NCI-H187 (cell line): Measurements from ENCODE around the gene MCF2L2.
A peak's percentile ranks its signal among the peaks of the same experiment; 100 is the strongest.

Experiments used
- DNase-seq, 2 experiments: peaks; one replicate each; lab custom pipeline; 2025; lab: John Stamatoyannopoulos, UW

MCF2L2 gene

GRCh38 chr3:183293966-183294365 is 134.5 kb downstream of the MCF2L2 start:
- DNase-seq = no peak

- DNase-seq = no peak
Observed at GRCh38 chr3:183291497-183292031, 136.9 kb downstream of the MCF2L2 start.

- DNase-seq = no peak
Observed at GRCh38 chr3:183290216-183290615, 138.2 kb downstream of the MCF2L2 start.

GRCh38 chr3:183288117-183288516 is 140.3 kb downstream of the MCF2L2 start:
- DNase-seq = no peak

DNA sequence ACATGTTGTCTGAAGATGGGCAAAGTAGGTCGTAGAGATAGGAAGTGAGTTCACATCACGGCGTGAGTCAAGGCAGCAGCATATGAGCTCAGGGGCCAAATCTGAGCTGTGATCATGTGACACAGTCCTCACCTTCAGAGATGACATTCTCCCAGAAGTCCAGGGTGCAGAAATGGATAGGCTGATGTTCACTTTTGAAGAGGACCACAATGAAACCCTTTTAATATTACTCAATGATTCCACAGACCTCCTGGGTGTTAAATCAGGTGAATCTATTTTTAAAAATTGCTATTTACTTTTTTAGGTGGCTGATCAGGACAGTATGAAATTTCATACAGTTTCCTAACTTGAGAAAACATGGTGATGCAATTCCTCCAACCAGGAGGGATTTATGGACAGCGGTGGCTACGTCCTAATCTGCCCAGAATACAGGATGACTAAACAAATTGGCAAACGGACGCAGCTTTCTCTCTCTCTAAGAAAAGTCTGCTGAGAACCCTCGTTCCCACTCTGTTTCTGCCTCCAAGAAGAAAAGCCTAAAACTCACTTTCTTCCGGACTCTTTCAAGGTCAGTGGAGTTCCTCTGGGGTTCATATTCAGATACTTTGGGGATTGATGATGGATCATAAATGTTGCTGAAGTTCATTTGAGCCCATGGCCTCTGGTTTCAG is 141.0 kb downstream of the MCF2L2 start:
- no peak for DNase-seq

GRCh38 chr3:183285828-183286457 is 142.5 kb downstream of the MCF2L2 start:
- DNase-seq = no peak

GRCh38 chr3:183285318-183285717 is 143.1 kb downstream of the MCF2L2 start:
- DNase-seq = no peak

- DNase-seq = no peak
Observed at GRCh38 chr3:183284570-183284969, 143.8 kb downstream of the MCF2L2 start.

GRCh38 chr3:183283886-183284285 is 144.5 kb downstream of the MCF2L2 start:
- no peak for DNase-seq

GRCh38 chr3:183281126-183281797 is 147.2 kb downstream of the MCF2L2 start:
- peak in 1 of 2 experiments; percentile 48 for DNase-seq

GRCh38 chr3:183279371-183279770 is 149.0 kb downstream of the MCF2L2 start:
- DNase-seq = no peak

DNA sequence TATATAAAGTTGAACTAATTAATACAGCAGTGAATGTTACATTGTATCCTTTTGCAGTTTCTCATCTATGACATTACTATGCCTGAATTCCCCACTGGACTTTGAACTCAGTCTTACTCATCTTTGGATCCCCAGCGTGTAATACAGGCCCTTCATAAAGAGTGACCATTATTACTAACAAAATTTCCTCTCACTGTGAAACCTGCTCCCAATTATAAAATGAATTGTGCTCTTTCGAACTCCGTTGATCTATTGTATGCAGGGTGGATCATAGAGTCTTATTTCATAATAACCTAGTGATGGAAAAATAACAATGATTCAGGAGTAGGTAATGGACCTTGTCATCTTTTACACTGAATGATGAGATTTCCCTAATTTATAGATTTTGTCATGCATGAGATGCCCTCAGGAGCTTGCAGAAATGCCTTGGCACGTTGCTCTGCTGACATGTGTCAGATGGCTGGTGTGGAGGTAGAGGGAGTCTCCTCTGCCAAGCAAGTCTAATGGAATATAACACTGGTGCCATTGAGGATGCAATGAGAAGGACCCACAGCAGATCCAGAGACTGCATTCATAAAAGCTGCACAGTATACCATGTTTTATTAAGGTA is 149.8 kb downstream of the MCF2L2 start:
- DNase-seq = peak in 1 of 2 experiments; percentile 9

DNA sequence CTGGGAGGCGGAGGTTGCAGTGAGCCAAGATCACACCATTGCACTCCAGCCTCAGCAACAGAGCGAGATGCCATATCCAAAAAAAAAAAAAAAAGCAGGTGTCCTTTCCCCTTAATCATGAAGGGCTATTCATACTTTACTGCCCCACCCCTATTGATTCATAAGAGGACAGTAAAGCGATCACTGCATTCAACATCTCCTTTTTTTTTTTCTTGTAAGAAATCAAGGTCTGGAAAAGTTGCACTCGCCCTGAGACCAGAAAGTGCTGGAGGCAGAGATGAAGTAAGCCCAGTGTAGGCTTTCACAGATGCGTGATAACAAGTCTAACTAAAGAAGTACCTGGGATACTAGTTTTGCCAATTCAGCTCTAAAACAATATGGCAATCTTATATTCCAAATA is 151.2 kb downstream of the MCF2L2 start:
- DNase-seq = no peak

GRCh38 chr3:183275937-183276336 is 152.5 kb downstream of the MCF2L2 start:
- no peak for DNase-seq

DNA sequence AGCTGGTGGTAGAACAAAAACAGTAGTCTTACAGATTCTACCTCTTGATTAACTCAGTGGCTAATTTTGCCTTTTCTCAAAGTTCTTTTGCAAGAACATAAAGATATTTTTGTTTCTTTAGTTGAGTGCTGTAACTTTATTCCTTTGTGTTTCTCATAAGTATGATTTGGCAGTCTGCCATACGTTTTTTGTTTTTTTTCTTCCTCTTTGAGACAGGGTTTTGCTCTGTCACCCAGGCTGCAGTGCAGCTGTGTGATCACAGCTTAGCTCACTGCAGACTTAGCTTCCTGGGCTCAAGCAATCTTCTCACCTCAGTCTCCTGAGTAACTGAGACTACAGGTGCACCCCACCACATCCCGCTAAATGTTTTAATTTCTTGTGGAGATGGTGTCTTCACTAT is 153.0 kb downstream of the MCF2L2 start:
- DNase-seq = peak in 1 of 2 experiments; percentile 9

DNA sequence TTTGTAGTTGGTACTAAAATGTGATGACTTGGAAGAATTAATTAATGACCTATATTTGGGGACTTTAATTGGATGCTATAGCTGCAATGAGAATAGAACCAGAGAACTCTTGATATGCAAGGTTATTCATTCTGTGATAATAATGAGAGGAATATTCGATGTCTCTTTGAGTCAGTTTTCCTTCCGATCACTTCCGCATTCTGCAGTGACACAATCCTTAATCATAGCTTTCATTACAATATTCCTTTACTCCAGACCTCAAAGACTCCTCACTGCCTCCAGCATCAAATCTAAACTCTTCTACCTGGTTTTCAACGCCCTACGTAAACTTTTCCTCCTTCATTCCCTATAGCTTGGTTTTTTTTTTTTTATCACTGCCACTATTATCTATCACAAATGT is 153.8 kb downstream of the MCF2L2 start:
- no peak for DNase-seq

- DNase-seq = no peak
Observed at GRCh38 chr3:183272791-183273190, 155.6 kb downstream of the MCF2L2 start.

- DNase-seq = no peak
Observed at GRCh38 chr3:183272142-183272541, 156.3 kb downstream of the MCF2L2 start.

DNA sequence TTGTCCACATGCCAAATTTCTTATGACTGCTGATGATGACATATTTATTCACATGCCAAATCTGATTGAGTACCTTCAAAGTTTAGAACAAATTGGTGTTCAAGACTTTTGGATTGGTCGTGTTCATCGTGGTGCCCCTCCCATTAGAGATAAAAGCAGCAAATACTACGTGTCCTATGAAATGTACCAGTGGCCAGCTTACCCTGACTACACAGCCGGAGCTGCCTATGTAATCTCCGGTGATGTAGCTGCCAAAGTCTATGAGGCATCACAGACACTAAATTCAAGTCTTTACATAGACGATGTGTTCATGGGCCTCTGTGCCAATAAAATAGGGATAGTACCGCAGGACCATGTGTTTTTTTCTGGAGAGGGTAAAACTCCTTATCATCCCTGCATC is 158.1 kb downstream of the MCF2L2 start:
- DNase-seq = no peak

DNA sequence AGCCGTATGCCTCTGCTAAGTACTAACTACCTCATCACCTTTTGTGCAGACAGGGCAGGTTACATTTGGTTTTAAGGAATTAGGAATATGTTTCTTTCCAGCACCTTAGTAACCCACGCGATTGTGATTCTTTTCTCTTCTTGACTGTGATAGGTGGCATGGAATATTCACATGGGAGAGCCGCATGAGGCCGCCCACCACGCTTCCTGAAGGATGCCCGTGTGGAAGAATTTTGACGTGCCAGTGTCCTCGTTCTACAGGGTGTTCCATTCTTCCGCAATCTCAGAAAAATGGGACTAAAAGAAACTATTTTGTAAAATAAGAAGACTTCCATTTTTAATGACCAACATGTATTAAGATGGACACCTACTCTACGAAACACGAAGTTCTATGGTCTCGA is 159.1 kb downstream of the MCF2L2 start:
- DNase-seq = no peak

DNA sequence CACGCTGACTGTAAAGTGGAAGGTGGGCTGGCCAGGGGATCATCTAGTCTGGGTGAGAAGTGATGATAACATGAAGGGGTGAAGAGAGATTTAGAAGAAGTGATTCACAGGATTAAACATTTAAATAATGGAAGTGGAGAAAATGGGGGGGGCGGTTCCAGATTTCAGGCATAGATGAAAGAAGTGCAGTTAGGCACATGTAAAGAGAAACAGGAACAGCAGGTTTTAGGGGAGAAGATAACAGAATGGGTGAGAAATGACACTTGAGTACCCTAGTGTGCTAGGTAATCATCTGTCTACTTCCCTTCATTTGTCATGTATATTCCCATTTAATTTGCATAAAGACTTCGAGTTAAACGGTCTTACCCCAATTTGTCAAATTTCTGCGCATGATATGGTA is 160.1 kb downstream of the MCF2L2 start:
- no peak for DNase-seq

GRCh38 chr3:183267140-183267539 is 161.3 kb downstream of the MCF2L2 start:
- no peak for DNase-seq

- no peak for DNase-seq
Observed at GRCh38 chr3:183266454-183266853, 162.0 kb downstream of the MCF2L2 start.
